ENCODE data around the gene TLE4.

The TLE4 gene

DNA sequence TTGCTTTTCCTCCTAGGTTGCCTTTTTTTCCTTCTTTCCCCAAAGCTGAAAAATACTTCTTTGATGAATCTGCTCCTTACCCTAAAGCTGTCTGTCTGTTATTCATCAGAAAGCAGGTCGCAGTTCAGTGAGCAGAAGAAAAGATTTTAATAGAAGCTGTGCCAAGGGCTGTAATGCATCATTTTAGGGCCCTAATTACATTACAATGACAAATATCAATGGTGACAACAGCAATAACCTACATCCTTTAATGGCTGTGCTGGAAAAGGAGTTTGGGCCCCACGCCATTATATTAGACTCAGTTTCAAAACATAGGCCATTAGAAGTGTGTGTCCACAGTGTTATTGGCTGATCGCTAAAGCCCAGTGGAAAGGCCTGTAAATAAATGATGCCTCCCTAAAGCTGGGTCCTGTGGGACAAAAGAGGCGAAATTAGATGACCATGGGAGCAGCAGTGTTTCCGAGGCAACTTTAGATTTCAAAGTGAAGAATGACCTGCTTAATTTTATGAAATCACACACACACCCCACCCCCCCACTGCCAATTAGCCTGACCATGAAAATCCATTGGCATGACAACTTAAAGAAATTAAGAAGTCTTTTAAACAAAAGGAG is 38.4 kb downstream of the TLE4 start:
- Histone ChIP-seq H3K4me1 (ENCODE audit: low read length) (no peaks in the 10 kb centered on the region), H3K9me2 (replicated peaks; ENCODE audit: insufficient read depth, low read length) (no peaks in the 10 kb centered on the region), H3K27ac (ENCODE audit: low read length) (no peak overlapping the region), H3K36me3 (replicated peaks; ENCODE audit: insufficient read depth, low read length) (no peaks in the 10 kb centered on the region), H3K27me3 (replicated peaks; ENCODE audit: insufficient read depth, low read length) (no peaks in the 10 kb centered on the region), H3K4me3 (ENCODE audit: low read length) (no peak overlapping the region), H3K9me3 (replicated peaks; ENCODE audit: insufficient read depth, low read length) (no peaks in the 10 kb centered on the region), H2AFZ (ENCODE audit: low read length) (no peak overlapping the region), H4K20me1 (ENCODE audit: insufficient read depth, low read length) (no peaks in the 10 kb centered on the region), H3F3A (ENCODE audit: insufficient read depth, low read length) (no peaks in the 10 kb centered on the region), H3K79me2 (ENCODE audit: low read length) (no peaks in the 10 kb centered on the region), H3K9ac (ENCODE audit: low read length) (no peak overlapping the region), H3K4me2 (ENCODE audit: low read depth, low read length) (no peak overlapping the region)
- no peak for DNase-seq
- TF ChIP-seq, protein P1, sequence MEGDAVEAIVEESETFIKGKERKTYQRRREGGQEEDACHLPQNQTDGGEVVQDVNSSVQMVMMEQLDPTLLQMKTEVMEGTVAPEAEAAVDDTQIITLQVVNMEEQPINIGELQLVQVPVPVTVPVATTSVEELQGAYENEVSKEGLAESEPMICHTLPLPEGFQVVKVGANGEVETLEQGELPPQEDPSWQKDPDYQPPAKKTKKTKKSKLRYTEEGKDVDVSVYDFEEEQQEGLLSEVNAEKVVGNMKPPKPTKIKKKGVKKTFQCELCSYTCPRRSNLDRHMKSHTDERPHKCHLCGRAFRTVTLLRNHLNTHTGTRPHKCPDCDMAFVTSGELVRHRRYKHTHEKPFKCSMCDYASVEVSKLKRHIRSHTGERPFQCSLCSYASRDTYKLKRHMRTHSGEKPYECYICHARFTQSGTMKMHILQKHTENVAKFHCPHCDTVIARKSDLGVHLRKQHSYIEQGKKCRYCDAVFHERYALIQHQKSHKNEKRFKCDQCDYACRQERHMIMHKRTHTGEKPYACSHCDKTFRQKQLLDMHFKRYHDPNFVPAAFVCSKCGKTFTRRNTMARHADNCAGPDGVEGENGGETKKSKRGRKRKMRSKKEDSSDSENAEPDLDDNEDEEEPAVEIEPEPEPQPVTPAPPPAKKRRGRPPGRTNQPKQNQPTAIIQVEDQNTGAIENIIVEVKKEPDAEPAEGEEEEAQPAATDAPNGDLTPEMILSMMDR (IDR thresholded peaks at IDR 0.05; ENCODE audit: low read length), result no peak
- TF ChIP-seq EZH2phosphoT487 (IDR thresholded peaks at IDR 0.05; ENCODE audit: low read length) (no peak), EZH2 (optimal IDR thresholded peaks at IDR 0.05; ENCODE audit: low read depth, low read length) (no peak)

DNA sequence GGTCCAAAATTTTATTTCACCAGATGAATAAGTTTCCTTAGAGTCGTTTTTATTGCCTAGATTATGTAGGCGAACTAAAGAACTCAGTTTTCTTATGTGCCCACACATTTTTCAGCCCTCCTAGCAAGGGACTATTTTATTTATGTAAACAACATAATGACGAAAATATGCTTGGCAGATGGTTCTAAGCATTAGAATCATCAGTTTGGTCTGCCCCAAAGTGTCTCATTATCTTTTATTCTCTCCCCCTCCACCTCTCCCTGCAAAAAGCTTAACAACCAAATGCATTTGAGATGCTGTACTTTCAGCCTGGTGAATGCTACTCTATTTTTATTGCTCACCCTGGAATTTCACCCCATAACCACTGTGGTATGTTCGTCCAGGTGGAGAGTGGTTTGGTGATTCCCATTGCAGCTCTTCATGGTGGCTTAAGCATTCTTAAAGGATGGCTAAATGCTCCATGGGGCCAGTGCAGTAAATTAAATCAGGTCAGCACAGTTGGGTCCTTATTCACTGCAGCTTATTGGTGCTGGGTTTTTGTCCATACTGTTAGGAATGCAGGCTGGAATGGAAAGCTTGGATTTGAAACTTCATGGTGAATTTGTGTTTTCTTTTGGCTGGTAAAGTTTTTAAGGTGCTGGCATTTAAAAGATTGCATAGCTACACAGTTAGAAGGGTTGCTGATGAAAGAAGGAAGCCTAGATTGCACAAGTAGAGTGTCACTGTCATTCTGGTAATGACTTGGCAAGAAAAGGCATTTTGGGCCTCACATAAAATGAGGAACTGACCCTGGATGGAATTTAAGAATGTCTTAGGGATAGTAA is 39.2 kb downstream of the TLE4 start:
- Histone ChIP-seq H3K4me2 (ENCODE audit: low read depth, low read length) (no peak overlapping the region), H4K20me1 (ENCODE audit: insufficient read depth, low read length) (no peaks in the 10 kb centered on the region), H3K9me2 (replicated peaks; ENCODE audit: insufficient read depth, low read length) (no peaks in the 10 kb centered on the region), H3K9me3 (replicated peaks; ENCODE audit: insufficient read depth, low read length) (no peaks in the 10 kb centered on the region), H3K4me1 (ENCODE audit: low read length) (no peaks in the 10 kb centered on the region), H3K27me3 (replicated peaks; ENCODE audit: insufficient read depth, low read length) (no peaks in the 10 kb centered on the region), H3F3A (ENCODE audit: insufficient read depth, low read length) (no peaks in the 10 kb centered on the region), H3K9ac (ENCODE audit: low read length) (no peak overlapping the region), H2AFZ (ENCODE audit: low read length) (no peak overlapping the region), H3K27ac (ENCODE audit: low read length) (no peak overlapping the region), H3K4me3 (ENCODE audit: low read length) (no peak overlapping the region), H3K79me2 (ENCODE audit: low read length) (no peaks in the 10 kb centered on the region), H3K36me3 (replicated peaks; ENCODE audit: insufficient read depth, low read length) (no peaks in the 10 kb centered on the region)
- TF ChIP-seq EZH2 (optimal IDR thresholded peaks at IDR 0.05; ENCODE audit: low read depth, low read length) (no peak), EZH2phosphoT487 (IDR thresholded peaks at IDR 0.05; ENCODE audit: low read length) (no peak)
- TF ChIP-seq, protein P1 (IDR thresholded peaks at IDR 0.05; ENCODE audit: low read length), result no peak
- DNase-seq, result no peak

DNA sequence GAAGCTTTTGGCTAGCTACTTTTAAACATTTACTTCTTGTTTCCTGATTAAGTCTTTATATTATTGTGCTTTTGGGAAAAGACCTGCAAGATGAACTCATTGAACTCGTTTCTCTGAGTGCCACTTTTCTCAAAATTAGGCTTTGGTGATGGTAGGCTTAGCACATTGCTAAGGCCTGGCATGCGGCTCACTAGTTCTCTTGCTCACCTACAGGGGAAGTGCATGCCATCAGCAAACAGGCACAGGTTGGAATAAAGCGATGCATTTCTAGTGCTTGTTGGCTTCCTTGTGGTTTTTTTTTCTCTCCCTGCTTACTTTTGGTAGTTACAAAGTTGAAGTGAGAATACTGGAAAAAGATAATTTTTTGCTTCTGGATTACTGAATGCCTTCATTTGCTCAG is 41.4 kb downstream of the TLE4 start:
- Histone ChIP-seq H3K9me3 (replicated peaks; ENCODE audit: insufficient read depth, low read length) (no peaks in the 10 kb centered on the region), H3F3A (ENCODE audit: insufficient read depth, low read length) (no peaks in the 10 kb centered on the region), H3K4me1 (ENCODE audit: low read length) (no peaks in the 10 kb centered on the region), H3K27me3 (replicated peaks; ENCODE audit: insufficient read depth, low read length) (no peaks in the 10 kb centered on the region), H3K9ac (ENCODE audit: low read length) (no peak overlapping the region), H3K27ac (ENCODE audit: low read length) (no peak overlapping the region), H3K36me3 (replicated peaks; ENCODE audit: insufficient read depth, low read length) (no peaks in the 10 kb centered on the region), H3K4me2 (ENCODE audit: low read depth, low read length) (no peak overlapping the region), H3K9me2 (replicated peaks; ENCODE audit: insufficient read depth, low read length) (no peaks in the 10 kb centered on the region), H4K20me1 (ENCODE audit: insufficient read depth, low read length) (no peaks in the 10 kb centered on the region), H2AFZ (ENCODE audit: low read length) (no peak overlapping the region), H3K4me3 (ENCODE audit: low read length) (no peak overlapping the region), H3K79me2 (ENCODE audit: low read length) (no peaks in the 10 kb centered on the region)
- DNase-seq, result no peak
- TF ChIP-seq, protein P1 (IDR thresholded peaks at IDR 0.05; ENCODE audit: low read length), result no peak
